Stimulated activated CD4-positive, alpha-beta T cell treated with anti-CD3 and anti-CD28 coated beads, Interleukin-2, amount 100 ng/mL, for 48 hours (primary cell): ENCODE data around the gene GABRG3.
"Not testable (repeated sequence)": the region's sequence is repeated elsewhere in the genome, so short reads cannot be mapped to it uniquely, and the experiment has no call there.

Experiments used
- DNase-seq, 2 donors: peaks; one replicate each; pipeline ENCODE4 v3.0.0-alpha.2; 2020

GABRG3 gene

DNA sequence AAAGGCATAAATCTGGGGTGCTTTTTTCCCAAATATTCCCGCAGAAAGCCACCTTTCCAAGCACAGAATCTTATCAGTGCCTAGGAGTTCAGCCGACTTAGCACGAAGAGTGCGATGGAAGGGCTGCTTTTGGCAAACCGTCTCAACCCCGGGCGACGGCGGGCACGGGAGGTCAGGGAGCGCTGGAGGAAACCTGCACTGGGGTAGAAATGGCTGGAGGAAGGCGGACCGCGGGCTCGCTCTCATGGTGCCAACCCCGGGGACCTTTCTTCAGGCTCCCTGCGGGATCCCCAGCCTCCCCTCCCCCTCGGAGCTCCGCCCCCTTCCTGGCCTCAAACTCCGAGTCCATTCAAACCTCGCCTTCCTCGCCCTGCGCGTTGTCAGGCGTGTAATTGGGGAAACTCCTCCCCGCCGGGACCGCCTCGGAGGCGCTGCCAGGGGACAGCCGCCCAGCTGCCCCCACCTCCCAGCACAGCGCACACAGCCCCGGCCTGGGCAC, at the start of gene GABRG3:
Gene GABRG3 (plus strand): TSS at position 470 of the 499 bp plus-strand sequence.
- no peak for DNase-seq

DNA sequence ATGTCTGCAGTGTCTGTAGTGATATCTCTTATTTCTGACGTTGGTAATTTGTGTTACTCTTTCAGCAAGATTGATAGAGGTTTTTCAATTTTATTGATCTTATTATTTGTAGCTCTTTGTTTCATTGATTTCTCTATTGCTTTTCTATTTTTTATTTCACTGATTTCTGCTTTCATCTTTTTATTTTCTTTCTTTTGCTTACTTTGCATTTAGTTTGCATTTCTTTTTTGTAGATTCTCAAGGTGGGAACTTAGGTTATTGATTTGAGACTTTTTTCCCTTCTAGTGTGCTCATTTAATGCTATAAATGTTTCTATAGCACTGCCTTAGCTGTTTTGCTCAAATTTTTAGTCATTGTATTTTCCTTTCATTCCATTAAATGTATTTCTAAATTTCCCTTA, 49.5 kb upstream of the GABRG3 start:
- DNase-seq = no peak

DNA sequence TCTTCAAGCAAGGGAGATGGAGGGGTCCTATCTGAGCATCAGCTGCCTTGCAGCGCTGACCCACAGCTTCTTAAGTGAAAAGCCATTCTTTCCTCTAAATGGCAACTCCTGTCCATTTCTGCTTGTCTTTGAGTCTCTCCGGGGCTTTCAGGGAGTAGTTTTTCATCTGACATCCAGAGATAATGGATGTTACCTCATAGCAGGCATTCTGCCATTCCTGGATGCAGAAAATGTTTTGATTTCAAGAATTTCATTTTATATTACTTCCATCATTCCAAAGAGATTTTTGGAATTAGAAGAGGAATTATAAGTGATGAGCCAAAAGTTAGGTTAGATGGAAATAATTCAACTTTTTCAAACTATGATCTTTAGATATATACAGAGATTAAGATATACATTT, 44.9 kb upstream of the GABRG3 start:
- no peak for DNase-seq

DNA sequence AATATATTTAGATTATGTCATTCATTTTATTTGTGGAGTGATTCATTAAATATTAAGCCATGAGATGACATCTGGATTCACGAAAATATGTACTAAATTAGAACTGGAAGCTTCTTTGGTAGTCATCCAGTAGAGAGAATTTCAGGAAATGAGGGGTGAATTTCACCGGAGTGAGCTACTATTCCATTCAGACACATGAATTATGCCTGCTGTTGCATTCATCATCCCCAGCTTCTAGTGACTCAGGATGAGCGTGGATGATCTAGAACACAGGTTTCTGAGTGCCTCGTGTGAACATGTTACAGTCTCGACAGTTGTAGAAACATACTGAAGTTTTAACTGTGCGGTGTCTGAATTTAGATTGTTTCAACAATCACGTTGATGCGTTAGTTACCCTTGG, 42.9 kb upstream of the GABRG3 start:
- DNase-seq = no peak

DNA sequence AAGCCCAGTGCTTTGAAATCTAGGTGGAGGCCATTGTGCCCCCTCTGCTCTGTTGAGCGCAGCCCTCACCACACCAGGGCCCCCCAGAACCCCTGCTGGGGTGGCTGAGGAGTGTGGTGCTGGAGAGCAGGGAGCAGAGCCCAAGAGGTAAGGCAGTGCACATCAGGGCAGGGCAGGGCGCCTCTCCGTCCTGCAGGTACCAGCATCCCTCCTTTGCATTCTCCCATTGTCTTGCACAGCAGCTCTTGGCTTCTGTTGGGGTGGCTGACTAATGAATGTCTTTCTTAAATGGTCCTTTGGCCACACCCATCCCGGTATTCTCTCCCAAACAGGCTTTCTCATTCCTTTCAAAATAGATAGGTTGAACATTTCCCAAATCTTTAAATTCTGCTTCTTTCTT, 41.4 kb upstream of the GABRG3 start:
- DNase-seq = no peak

DNA sequence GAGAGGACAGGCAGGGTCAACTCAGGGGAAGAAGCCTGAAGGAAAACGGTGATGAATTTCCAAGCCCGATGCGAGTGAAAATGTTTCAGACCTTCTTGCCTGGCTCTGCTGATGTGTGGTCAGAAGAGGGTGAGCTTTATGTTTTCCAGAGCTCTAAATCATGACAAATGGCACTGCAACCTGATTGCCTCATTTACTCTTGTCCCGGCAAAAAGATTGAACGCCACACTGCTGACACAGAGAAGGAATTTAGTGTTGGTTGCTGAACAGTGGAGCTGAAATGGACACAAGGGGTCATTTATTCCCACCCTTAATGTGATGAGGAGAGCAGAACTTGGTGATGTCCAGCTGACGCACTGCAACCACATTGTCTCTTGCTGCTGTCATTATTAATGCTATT, 36.1 kb upstream of the GABRG3 start:
- no peak for DNase-seq

DNA sequence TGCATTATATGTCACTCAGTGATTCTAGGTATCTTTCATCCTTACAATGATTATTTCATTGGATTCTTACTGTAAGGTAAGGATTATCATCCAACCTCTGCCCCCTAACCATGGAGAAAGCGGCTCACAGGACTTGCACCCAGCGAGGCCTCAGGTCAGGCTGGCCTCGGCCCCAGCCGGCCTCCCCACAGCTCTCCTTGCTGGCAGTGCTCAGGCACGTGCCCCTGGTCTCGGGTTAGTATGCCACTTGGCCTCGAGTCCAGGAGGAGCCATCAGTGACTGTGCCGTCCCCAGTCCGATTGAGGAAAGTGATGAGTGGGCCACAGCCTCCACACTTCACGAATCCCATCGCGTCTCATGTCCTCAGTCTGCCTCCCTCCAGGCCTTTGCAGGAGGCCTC, 35.7 kb upstream of the GABRG3 start:
- no peak for DNase-seq

DNA sequence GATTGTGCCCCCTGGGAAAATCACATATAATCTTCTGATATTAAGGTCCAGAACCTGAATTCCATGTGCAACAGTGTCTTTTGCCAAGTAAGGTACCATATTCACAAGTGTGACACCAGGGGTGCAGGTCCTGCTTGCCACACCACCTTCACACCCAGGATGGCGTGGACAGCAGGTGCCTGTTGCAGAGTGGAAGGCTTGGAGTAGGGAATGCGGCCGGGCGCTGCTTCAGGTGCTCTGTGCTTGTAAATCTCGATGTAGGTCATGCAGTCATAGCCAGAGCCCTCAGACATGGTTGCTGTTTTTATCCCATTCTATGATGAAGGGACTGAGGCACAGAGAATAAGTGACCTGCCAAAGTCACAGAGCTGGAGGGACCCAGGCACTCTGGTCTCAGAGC, 34.5 kb upstream of the GABRG3 start:
- no peak for DNase-seq

DNA sequence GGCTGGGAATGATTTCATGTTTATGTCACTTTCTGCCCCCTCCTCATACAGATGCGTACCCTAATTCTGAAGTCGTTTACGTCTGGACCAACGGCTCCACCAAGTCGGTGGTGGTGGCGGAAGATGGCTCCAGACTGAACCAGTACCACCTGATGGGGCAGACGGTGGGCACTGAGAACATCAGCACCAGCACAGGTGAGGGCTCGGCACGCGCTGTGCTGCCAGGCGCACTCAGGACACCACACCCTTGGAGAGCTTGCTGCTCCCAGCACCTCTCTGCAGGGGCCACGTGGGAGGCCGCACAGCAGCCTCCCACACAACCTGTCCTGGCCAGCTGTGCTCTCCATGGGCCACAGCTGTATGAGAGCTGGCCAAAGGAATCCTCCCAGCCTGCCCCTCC, 33.8 kb upstream of the GABRG3 start:
- no peak for DNase-seq

DNA sequence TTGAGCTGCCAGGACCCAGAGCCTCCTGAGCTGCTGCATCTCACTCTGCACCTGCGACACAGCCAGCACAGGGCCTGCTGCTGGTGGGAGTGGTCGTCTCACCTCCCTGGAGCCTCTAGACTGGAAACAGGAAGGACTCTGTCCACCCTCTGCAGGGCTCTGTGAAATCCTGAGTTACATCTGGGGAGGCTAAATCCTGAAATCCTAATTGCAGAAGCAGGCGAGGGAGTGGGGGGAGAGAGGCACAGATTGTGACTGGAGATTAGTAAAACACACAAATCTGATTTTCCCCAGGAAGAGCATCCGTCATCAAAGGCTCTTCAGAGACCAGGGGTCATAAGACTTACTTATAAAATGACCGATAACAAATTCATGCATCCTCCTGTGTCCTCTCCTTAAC, 31.6 kb upstream of the GABRG3 start:
- DNase-seq = no peak

DNA sequence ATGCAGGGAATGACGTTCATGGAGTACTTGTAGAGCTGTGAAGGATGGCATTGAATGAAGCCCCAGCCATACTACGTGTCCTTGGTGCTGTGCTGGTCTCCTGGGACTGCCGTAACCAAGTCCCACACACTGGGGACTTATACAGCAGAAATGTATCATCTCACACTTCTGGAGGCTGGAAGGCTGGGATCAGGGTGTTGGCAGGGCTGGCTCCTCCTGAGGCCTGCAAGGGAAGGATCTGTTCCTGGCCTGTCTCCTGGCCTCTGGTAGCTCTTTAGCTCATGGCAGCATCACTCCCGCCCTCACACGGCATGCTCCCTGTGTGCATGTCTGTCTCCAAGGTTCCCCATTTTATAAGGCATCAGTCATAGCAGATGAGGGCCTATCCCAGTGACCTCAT, 29.5 kb upstream of the GABRG3 start:
- DNase-seq = no peak

DNA sequence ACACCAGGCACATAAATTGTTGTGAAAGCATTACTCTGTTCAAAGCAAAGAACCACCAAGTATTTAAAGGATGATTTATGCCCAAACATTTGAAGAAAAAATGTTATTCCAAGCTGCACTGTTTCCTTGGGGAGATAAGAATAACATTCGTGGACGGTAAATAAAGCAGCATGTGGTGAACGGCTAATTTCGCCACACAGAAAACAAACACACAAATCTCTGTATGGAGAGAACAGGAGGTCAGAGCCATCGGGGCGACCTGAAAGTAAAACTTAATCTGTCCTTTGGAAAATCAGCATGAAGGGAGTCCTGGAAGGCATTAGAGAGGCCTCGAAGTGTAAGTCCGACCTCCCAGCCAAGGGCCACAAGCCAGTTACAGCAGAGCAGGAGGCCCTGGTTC, 27.1 kb upstream of the GABRG3 start:
- DNase-seq = no peak

DNA sequence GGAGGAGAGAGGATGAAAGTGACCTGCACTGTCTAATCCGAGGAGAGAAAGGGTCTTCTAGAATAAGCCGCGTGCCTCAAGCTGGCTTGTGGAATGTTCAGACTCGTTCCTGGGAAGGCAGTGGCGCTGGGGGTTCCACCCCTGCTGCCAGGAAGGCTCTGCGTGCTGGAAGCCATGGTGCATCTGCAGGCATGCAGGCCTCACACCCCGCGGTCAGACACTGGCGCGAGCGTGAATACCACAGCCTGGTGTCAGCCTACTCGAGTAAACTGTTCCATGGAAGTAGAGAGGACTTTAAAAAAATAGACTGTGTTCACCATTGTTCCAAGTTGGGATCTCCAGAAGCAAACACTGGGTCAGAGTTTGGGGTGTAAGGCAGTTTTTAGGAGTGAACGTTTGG, 25.9 kb upstream of the GABRG3 start:
- DNase-seq = no peak

DNA sequence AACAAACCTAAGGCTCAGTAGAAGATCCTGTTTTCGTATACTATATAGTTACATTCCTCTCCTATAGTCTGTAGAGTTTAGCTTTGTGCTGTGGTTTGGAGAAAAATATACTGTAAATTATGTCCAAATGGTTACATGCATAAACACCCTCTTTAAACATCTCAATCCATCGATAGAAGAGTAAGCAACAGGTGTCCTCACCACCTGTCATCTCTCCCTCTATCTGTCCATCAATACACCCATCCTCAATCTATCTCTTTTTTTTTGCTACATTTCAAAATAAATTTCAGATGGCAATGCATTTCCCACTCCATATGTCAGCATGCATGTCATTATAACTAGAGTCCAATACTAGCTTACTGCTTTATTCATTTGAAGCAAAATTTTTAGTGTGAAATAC, 21.0 kb upstream of the GABRG3 start:
- DNase-seq = no peak

DNA sequence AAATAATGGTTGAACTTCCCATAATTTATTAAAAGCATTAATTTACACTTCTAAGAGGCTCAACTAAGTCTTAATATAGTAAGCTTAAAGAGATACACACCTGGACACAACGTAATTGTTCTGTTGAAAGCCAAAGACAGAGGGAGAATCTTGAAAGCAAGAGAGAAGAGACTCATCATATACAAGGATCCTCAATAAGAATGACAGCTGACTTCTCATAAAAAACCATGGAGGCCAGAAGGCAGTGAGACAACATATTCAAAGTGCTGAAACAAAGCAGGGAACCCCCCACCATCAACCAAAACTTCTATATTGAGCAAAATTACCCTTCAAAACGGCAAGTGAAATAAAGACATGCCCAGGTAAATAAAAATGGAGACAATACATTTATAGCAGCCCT, 16.6 kb upstream of the GABRG3 start:
- DNase-seq = no peak

DNA sequence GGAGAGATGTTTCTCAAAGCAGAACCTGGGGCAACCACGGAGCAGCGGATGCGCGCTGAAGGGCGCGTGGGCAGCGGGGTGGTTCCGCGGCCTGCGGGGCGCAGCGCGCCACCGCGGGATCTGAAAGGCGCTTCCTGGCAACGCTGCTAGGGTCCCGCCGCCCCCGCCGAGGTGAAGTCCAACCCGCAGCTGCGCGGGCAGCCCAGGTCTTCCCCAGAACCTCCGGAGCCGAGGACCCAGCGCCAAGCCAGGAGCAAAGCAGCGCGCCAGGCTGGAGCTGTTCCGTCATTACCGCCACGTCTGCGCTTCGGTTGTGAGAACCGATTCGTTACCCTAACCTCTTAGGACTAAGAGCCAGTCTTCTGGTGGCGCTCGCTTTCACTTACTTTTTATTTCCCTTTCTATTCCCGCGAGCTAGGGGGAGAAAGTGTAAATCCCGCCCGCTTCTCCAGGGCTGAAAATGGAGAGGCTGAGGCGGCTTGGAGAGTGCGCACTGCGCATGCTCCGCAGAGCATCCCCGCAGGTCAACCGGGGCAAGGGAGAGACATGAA, 3.2 kb upstream of the GABRG3 start:
- DNase-seq = no peak

DNA sequence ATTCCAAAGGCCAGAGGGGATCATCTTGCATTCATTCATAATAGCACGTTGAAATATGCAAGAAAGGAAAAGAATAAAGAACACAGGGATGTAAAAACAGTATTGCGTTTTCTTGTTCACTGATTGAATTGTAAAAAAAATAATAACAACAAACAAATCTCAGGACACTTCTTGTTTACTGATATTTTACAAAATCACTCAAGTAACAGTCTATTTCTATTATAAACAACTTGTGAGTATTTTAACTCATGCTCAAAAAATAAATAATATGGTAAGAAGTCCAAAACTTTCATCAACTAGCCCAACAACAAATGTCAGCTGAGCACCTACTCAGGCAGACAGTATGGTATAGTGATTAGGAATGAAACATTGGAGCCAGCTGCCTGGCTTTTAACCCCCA, 2.2 kb upstream of the GABRG3 start:
- DNase-seq = no peak

DNA sequence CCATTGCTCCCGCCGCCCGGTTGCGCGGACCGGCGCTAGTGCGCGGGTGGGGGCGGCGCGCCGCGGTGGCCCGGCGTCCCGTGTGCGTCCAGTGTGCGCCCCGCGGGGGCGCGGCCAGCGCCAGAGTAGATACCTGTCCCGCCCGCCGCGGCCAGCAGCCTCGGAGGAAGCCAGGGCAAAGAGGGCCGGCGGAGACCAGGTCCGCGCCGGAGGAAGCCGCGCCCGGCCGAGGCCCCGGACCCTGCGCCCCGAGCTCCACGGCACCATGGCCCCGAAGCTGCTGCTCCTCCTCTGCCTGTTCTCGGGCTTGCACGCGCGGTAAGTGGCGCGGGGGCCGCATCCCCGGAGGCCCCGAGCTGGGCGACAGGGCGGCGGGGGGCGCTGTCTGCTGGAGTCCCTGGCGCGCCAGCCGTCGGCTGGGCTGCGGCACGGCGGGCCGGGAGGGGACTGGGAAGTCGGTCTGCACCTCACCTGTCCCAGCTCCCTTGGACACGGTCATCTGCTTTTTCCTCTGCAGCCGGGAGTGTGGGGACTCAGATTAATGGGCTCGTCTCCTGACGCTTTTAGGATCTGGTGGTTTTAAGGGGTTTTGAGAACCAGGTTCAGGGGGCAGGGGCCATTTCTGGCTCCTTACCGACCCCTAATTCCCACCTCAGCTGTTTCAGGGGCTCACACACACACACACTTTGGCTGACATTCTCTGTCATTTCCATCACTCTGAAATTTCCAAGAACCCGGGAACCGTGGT, 464 bp downstream of the GABRG3 start:
- DNase-seq = no peak

DNA sequence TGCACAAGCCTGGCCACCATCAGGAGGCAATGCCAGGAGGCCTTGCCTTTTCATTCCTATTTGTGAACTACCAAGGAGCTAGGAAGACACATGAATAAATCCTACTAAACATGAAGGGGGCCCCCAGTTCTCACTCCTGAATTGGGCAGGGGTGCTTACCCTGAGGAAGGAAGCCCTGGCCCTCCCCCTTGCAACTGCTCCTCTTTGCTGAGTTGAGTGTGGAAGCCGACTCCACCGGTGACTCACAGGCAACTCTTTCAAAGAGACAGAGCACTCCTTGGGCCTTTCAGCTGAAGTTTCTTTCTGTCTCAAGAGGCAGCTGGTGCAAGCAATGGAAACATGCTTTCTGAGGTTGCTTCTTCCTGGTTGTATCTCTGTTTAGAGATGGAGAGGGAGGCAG, 1.7 kb downstream of the GABRG3 start:
- no peak for DNase-seq

DNA sequence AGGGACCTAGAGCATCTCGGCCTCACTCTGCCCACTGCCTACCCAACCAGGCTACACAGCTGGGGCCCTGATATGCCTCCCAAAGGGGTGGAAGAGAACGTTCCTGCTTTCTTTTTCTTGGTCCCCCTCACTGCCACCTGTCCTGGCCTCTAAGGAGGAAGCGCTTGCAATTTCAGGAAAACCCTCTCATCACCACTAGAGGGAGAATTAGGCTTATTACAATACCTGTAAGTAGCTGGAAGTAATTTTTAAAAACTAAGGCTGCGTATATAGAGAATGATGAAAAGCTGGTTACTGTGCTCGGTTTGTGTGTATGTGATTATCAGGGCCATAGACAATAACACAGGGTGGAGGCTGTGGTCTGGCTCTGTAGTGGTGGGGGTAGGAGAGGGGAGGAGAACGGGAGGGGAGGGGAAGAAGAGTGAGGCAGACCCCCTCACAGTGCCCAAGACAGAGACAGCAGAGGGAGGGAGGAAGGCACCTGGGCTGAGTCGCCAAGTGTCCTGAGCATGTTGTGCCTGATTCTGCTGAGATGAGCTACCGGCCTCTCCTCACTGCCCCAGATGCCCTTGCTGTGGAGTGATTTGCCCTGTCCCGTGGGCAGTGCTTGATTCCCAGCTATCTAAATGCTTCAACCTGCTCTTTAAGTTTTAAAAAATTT, 3.3 kb downstream of the GABRG3 start:
- no peak for DNase-seq

DNA sequence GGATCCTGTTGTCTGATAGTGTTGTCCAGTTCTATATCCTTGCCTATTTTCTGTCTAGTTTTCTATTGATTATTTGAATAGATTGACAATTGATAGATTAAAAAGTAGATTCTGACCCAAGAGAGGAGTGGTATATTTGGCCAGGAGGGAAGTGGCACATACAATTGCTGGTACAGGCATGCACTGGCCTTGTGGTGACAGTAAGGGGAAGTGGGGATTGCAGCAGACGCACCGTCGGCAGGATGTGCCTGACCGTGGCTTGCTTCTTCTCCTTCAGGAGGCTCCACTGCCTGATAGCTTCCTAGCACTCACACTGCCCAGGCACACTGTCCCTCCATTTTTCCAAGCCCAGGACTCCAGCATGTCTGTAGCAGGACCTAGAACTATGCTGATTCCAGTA, 10.5 kb downstream of the GABRG3 start:
- DNase-seq = no peak

DNA sequence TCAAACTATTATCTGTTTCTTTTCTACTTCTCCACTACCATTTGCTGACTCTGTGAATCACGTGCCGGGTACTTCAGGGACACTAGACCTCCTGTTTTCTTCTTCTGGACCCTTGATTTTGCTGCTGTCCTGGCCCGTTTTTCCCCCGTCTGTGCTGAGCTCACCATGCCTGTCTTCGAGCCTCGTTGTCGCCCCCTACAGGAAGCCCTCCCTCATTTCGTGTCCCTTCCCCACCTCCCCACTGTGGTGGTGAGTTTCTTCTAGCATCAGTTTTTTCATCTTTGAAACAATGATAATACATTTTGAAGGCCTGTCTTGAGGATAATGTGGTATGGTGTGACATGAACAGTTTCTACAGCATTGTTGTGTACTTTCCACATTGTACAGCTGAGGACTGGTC, 12.8 kb downstream of the GABRG3 start:
- DNase-seq = no peak

DNA sequence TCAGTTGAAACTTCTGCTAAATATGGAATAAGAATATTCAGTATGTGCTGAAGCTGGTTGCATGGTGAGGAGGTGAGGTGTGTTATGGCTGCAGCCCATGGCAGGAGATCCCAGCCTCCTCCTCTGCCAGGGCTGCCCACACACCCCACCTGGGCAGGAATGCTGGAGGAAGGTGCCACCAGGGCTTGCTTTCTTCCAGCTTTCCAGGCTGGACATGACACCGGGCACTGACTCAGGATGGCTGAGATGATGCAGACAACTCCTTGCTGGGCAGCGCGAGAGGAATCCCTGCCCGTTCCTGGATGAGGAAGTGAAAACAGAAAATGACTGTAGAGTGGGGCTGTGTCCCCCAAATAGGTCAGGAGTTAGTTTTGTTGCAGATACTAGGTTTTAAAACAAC, 14.1 kb downstream of the GABRG3 start:
- no peak for DNase-seq

DNA sequence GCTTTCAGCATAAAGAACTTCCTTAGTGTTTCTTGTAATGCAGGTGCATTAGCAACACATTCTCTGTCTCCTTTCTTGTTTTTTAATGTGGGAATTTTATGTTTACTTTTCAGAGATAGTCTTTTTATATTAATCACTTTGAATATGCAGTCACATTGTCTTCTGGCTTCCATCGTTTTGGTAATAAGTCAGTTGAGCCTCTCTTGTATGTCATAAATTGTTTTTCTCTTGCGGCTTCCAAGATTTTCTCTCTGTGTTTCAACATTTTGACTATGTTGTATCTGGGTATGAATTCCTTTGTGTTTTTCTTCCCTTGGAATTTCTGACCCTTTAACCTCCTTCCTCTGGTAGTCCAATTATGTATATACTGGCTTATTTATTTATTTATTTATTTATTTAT, 25.3 kb downstream of the GABRG3 start:
- DNase-seq = no peak

DNA sequence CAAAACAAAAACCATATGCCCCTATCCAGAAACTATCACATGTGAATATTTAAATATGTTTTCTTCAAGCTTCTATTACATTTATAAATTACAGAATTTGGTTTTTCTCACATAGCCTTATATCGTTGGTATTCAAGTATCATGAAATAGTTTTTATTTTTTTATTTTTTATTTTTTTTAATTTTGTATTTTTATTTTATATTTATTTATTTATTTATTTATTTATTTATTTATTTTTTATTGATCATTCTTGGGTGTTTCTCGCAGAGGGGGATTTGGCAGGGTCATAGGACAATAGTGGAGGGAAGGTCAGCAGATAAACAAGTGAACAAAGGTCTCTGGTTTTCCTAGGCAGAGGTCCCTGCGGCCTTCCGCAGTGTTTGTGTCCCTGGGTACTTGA, 32.0 kb downstream of the GABRG3 start:
- not testable (repeated sequence) for DNase-seq
